NB4 (cell line): Measurements from ENCODE around the gene ZNF787.

Source experiments
- DNase-seq: peaks from one replicate; pipeline ENCODE4 v3.0.0; 2010; ENCODE audit warnings: low read depth
- H3K4me3 ChIP-seq: one replicate; pipeline ENCODE4 v1.5.1; 2011; ENCODE audit warnings: mild to moderate bottlenecking, low read depth, low read length, moderate library complexity
- CTCF ChIP-seq: IDR thresholded peaks from one replicate; pipeline ENCODE4 v1.5.1; 2012; ENCODE audit warnings: low read depth, low read length
- MAX ChIP-seq: IDR thresholded peaks from 2 replicates; pipeline ENCODE4 v1.6.1; 2011; ENCODE audit warnings: low read depth, low read length
- MYC ChIP-seq: IDR thresholded peaks from 2 replicates; pipeline ENCODE4 v1.6.1; 2011; ENCODE audit warnings: low read depth, low read length
- POLR2A ChIP-seq: IDR thresholded peaks from 2 replicates; pipeline ENCODE4 v1.6.1; 2011; ENCODE audit warnings: mild to moderate bottlenecking; ENCODE audit not compliant: insufficient read length; ENCODE audit errors: extremely low read depth

ZNF787 gene

GRCh38 chr19:56138069-56138468, 17.0 kb upstream of the ZNF787 start:
- no peak for DNase-seq
- TF ChIP-seq CTCF (no peak), MYC (no peak), MAX (no peak), POLR2A (no peak)
- H3K4me3 ChIP-seq, result no peak overlapping the region

GRCh38 chr19:56137405-56137804, 16.3 kb upstream of the ZNF787 start:
- TF ChIP-seq CTCF, result no peak
- no peak for TF ChIP-seq MAX
- TF ChIP-seq MYC, result no peak
- no peak for TF ChIP-seq POLR2A
- no peak for DNase-seq
- no peak overlapping the region for H3K4me3 ChIP-seq

- no peak for DNase-seq
- TF ChIP-seq MYC (no peak), CTCF (no peak)
- H3K4me3 ChIP-seq, result no peak overlapping the region
Measured at GRCh38 chr19:56136362-56136761, 15.3 kb upstream of the ZNF787 start.

GRCh38 chr19:56134654-56134921, 13.5 kb upstream of the ZNF787 start:
- H3K4me3 ChIP-seq, result no peak overlapping the region
- TF ChIP-seq MYC (no peak), MAX (no peak), POLR2A (no peak), CTCF (no peak)
- no peak for DNase-seq

- TF ChIP-seq MAX (peak; percentile 41; the same call in 1 of the 2 replicates), MYC (peak; percentile 38; the same call in 1 of the 2 replicates), POLR2A (no peak), CTCF (no peak)
- no peak overlapping the region for H3K4me3 ChIP-seq
- DNase-seq, result peak; percentile 93
Measured at GRCh38 chr19:56133858-56134653, 13.0 kb upstream of the ZNF787 start.

- H3K4me3 ChIP-seq, result no peak overlapping the region
- TF ChIP-seq MYC, result no peak
- no peak for TF ChIP-seq MAX
- no peak for TF ChIP-seq POLR2A
- TF ChIP-seq CTCF, result no peak
- no peak for DNase-seq
Measured at GRCh38 chr19:56132316-56132822, 11.3 kb upstream of the ZNF787 start.
